Breast epithelium (tissue), 3 donors: ENCODE results near the gene ZMIZ1.

Experiments
- CTCF ChIP-seq, 3 donors: fragments of 450-650 bp; IDR thresholded peaks; one replicate each; pipeline ENCODE4 v1.5.1; 2016 to 2017; ENCODE audit warnings: antibody characterized with exemption in 3 of 3, mild to moderate bottlenecking in 3 of 3, moderate library complexity in 3 of 3
- POLR2AphosphoS5 ChIP-seq, 3 donors: sonication (generic); formaldehyde crosslinking; IDR thresholded peaks; one replicate each; pipeline ENCODE4 v1.6.1; 2017; ENCODE audit warnings: antibody characterized with exemption in 3 of 3

GRCh38 chr10:79203833-79204232 lies 135.1 kb downstream of the ZMIZ1 start:
- TF ChIP-seq CTCF (IDR thresholded peaks at IDR 0.05), result no peak
- no peak for TF ChIP-seq POLR2AphosphoS5 (IDR thresholded peaks at IDR 0.05)
